Measurements from ENCODE around the gene WBP11. TPM values are rescaled to one million over a fixed set of nuclear protein-coding genes. Genes with fewer than 3 reads are reported as not detected.

The WBP11 gene
- total RNA-seq, 1 experiment from 2014 or later = 67.4 TPM

GRCh38 chr12:14852880-14853279, 49.6 kb upstream of the WBP11 start:
- ATAC-seq (no peak), DNase-seq (ENCODE audit: low read depth, low spot score) (no peak)
- BruUV-seq (replicated peaks) = no TSS peak
- Histone ChIP-seq H3K9me3 (ENCODE audit: control insufficient read depth in 1 of 2, insufficient read depth in 1 of 2, low read depth in 1 of 2, low read length in 2 of 2) (no peaks in the 10 kb centered on the region), H2AFZ (ENCODE audit: low read depth, low read length, poor library complexity, severe bottlenecking) (no peak overlapping the region), H3K27ac (ENCODE audit: low read depth, low read length) (no peak overlapping the region), H3K36me3 (ENCODE audit: control insufficient read depth in 1 of 2, insufficient read depth in 2 of 2, low read length in 2 of 2) (no peaks in the 10 kb centered on the region), H4K20me1 (ENCODE audit: insufficient read depth) (no peaks in the 10 kb centered on the region), H3K4me2 (ENCODE audit: low read length) (no peak overlapping the region), H3K27me3 (ENCODE audit: insufficient read depth, low read length) (no peaks in the 10 kb centered on the region), H3K4me3 (replicated peaks in 1 of 2; ENCODE audit: low read depth in 1 of 2, low read length in 2 of 2) (no peak overlapping the region), H3K9me2 (ENCODE audit: insufficient read depth) (no peaks in the 10 kb centered on the region), H3K79me2 (ENCODE audit: insufficient read depth, low read length) (no peaks in the 10 kb centered on the region), H3K9ac (ENCODE audit: low read length) (no peak overlapping the region), H3K4me1 (ENCODE audit: control insufficient read depth in 1 of 2, insufficient read depth in 2 of 2, low read length in 2 of 2) (no peaks in the 10 kb centered on the region)
- intact Hi-C loops (cut with micrococcal nuclease) = no loop called here
- no peak for TF ChIP-seq SRF (IDR thresholded peaks at IDR 0.05; ENCODE audit: low read depth)
- no peak for TF ChIP-seq CBX3 (IDR thresholded peaks at IDR 0.05; ENCODE audit: low read depth)
- TF ChIP-seq ZBTB33 (IDR thresholded peaks at IDR 0.05; ENCODE audit: extremely low read depth, insufficient replicate concordance, low read length) = no peak
- no peak for TF ChIP-seq ELF1 (IDR thresholded peaks at IDR 0.05; ENCODE audit: borderline replicate concordance, low read depth)
- TF ChIP-seq YY1 (IDR thresholded peaks at IDR 0.05; ENCODE audit: extremely low read depth, insufficient replicate concordance, low read depth, low read length) = no peak
- TF ChIP-seq ATF3 (IDR thresholded peaks at IDR 0.05) = no peak
- no peak for TF ChIP-seq POLR2A (IDR thresholded peaks at IDR 0.05; ENCODE audit: borderline replicate concordance, extremely low read depth, insufficient read depth, insufficient read length)
- CTCF ChIA-PET = no interaction called here
- POLR2A ChIA-PET = no interaction called here
- RAD21 ChIA-PET (ENCODE audit: low non-redundant PET in 1 of 2, low total read pairs in 2 of 2, uncharacterized antibody in 2 of 2, unreplicated experiment in 2 of 2) = no interaction called here
